ENCODE measurements around the gene AIMP2.

- TF ChIP-seq POLR2A (IDR thresholded peaks at IDR 0.05; ENCODE audit: borderline replicate concordance, extremely low read depth, insufficient read depth, insufficient read length), result no peak
- no peak for TF ChIP-seq CTCF (IDR thresholded peaks at IDR 0.05 in 2 of 3, conservative IDR thresholded peaks at IDR 0.05 in 1 of 3; ENCODE audit: borderline replicate concordance in 1 of 3, insufficient read depth in 1 of 3, low read depth in 2 of 3, low read length in 2 of 3)
- 0 out of 2 replicates have a peak, but pooled peaks have one; percentile 28 for TF ChIP-seq POLR2AphosphoS5 (IDR thresholded peaks at IDR 0.05; ENCODE audit: low read depth, low read length)
- TF ChIP-seq CEBPB (IDR thresholded peaks at IDR 0.05; ENCODE audit: low read depth), result no peak
- TF ChIP-seq SRF (IDR thresholded peaks at IDR 0.05; ENCODE audit: low read depth), result no peak
- no peak for TF ChIP-seq EZH2phosphoT487 (IDR thresholded peaks at IDR 0.05; ENCODE audit: borderline replicate concordance)
- no peak for TF ChIP-seq SP1 (IDR thresholded peaks at IDR 0.05; ENCODE audit: low read depth)
- no peak for TF ChIP-seq EGR1 (IDR thresholded peaks at IDR 0.05; ENCODE audit: low read depth)
These were observed 13.6 kb downstream of the AIMP2 start for GRCh38 chr7:6022707-6023106.
